Head of caudate nucleus (tissue), 42 donors: ENCODE results near the gene NBEAL2.

Experiments used
- DNase-seq, 42 donors: peaks; one replicate each; pipeline versions ENCODE4 v3.0.0 to v3.0.0-alpha.2; 2020 to 2021; ENCODE audit warnings: mixed read lengths in 7 of 42
- intact Hi-C: fragments of 100-400 bp; cut with DNase I; formaldehyde crosslinking; loops from one replicate; pipeline ENCODE4 v1.15.0; 2022

NBEAL2 gene

GRCh38 chr3:46992231-46992630, 12.8 kb downstream of the NBEAL2 start:
- DNase-seq, result peak in 1 of 42 donors; percentile 1
- intact Hi-C loops, result no loop called here

- intact Hi-C loops, result no loop called here
- no peak for DNase-seq
Observed at GRCh38 chr3:46993292-46993691, 13.8 kb downstream of the NBEAL2 start.

- no peak for DNase-seq
- intact Hi-C loops, result no loop called here
Observed at GRCh38 chr3:46993986-46994385, 14.5 kb downstream of the NBEAL2 start.

DNA sequence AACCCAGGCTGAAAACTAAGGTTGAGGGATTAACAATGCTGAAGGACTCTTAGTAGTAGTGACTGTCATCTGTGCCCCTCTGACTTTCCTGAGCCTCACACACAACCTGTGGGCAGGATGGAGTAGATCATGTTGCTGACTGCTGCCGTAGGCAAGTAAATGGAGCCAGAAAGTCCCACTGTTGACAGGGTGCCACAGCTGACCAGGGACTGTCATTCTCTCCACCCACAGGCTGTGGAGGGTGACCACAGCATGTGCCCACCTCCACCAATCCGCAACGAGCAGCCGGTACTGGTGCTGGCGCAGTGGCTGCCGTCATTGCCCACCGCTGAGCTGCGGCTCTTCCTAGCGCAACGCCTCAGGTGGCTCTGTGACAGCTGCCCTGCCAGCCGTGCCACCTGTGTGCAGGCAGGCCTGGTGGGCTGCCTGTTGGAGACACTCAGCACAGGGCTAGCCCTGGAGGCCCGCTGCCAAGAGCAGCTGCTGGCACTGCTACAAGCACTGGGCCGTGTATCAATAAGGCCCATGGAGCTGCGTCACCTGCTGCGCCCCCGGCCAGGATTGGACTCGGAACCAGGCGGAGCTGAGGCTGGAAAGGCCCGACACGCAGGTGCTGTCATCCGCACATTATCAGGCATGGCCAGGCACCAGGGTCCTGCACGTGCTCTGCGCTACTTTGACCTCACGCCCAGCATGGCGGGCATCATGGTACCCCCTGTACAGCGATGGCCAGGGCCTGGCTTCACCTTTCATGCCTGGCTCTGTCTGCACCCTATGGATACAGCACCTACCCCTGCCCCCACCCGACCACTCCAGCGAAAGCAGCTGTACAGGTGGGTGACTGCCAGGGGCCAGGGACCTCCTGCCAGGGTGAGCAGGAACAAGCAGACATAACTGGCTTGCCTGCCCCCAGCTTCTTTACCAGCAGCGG, 15.6 kb downstream of the NBEAL2 start:
- peak in 1 of 42 donors; percentile 2 for DNase-seq
- intact Hi-C loops, result no loop called here

GRCh38 chr3:46995901-46996562, 16.6 kb downstream of the NBEAL2 start:
- intact Hi-C loops, result no loop called here
- DNase-seq, result peak in 1 of 42 donors; percentile 2

DNA sequence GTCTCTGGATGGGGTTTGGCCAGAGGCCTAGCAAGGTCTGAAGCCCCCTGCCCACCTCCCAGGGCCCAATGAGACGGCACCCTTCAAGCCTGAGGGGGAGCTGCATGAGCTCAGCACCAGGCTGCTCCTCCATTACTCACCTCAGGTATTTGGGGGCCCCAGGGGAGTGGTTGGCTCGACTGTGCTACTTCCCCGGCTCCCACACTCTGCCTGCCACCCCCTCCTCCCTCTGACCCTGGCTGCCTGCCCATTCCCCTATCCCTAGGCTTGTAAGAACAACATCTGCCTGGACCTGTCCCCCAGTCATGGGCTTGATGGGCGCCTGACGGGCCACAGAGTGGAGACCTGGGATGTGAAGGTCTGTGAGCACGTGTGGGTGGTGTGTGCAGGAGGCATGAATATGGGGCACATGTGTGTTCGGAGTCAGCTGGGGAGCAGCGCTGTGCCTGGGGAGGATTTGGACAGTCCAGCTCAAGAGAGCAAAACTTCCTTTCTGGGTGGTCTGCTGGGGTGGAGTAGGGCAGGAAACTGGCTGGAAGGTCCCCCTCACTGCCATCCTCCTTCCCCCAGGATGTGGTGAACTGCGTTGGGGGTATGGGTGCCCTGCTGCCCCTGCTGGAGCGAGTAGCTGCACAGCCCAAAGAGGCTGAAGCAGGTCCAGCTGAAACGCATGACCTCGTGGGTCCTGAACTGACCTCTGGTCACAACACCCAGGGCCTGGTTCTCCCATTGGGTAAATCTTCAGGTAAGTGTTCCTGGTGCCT, 17.4 kb downstream of the NBEAL2 start:
- intact Hi-C loops, result no loop called here
- DNase-seq, result peak in 1 of 42 donors; percentile 1

DNA sequence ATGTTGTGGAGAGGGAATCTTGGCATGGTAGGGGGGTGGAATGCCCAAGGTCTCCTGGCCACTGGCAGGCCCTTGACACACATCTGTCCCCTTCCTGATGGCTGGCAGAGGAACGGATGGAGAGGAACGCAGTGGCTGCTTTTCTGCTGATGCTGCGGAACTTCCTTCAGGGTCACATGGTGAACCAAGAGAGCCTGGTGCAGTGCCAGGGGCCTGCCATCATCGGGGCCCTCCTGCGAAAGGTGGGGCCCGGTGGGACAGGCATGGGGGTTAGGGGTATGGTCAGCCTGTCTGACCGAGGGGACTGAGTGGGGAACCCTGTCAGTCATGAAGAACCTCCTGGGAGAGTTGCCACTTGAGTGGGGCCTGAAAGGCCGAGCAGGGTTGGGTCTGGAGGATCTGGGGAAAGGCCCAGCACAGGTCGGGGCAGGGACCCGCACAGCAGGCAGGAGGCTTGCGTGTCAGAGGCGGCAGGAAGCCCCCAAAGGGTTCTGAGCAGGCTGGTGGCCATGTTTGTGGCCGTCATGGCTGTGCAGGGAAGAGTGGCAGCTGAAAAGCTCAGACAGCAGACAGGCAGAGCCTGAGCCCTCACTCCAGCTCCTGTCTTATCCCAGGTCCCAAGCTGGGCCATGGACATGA, 18.1 kb downstream of the NBEAL2 start:
- peak in 1 of 42 donors; percentile 1 for DNase-seq
- intact Hi-C loops, result no loop called here

DNA sequence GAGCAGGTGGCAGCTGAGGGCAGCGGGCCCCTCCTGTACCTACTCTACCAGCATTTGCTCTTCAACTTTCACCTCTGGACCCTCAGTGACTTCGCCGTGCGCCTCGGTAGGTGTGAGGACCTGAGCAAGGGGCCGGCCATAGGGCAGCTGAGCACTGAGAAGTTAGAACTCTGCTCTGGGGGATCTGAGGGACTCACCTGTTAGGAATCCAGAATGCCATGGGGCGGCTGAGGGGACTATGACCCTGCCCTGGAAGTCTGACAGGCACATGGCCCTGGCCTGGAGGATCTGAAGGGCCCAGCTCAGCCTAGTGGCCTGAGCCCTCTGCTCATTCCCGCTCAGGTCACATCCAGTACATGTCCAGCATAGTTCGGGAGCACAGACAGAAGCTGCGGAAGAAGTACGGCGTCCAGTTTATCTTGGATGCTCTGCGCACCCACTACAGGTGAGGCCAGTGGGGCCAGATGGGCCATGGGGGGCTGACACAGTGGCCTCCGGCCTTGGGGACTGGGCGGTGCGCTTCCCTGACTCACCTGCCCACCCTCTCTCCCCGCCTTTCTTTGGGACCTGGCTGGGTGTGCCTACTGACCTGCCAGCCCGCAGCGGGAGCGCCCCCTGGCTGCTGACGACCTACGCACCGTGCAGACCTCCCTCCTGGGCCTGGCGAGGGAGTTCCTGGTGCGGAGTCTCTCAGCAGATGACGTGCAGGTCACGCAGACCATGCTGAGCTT, 18.8 kb downstream of the NBEAL2 start:
- peak in 39 of 42 donors; percentile 24 to 81 (median 58) for DNase-seq
- intact Hi-C loops, result no loop called here

- DNase-seq, result peak in 1 of 42 donors; percentile 0
- intact Hi-C loops, result no loop called here
Observed at GRCh38 chr3:46998852-46999515, 19.5 kb downstream of the NBEAL2 start.

GRCh38 chr3:46999516-47000197, 20.2 kb downstream of the NBEAL2 start:
- intact Hi-C loops, result loop anchor here (10.0 kb wide), 1 partner anchor 165 kb away; the partner anchor contains the start of gene SETD2
- DNase-seq, result peak in 2 of 42 donors; percentile 0 to 8

GRCh38 chr3:47000198-47000815, 20.8 kb downstream of the NBEAL2 start:
- intact Hi-C loops, result loop anchor here (10.0 kb wide), 1 partner anchor 164 kb away; the partner anchor contains the start of gene SETD2
- DNase-seq, result peak in 2 of 42 donors; percentile 2 to 7

DNA sequence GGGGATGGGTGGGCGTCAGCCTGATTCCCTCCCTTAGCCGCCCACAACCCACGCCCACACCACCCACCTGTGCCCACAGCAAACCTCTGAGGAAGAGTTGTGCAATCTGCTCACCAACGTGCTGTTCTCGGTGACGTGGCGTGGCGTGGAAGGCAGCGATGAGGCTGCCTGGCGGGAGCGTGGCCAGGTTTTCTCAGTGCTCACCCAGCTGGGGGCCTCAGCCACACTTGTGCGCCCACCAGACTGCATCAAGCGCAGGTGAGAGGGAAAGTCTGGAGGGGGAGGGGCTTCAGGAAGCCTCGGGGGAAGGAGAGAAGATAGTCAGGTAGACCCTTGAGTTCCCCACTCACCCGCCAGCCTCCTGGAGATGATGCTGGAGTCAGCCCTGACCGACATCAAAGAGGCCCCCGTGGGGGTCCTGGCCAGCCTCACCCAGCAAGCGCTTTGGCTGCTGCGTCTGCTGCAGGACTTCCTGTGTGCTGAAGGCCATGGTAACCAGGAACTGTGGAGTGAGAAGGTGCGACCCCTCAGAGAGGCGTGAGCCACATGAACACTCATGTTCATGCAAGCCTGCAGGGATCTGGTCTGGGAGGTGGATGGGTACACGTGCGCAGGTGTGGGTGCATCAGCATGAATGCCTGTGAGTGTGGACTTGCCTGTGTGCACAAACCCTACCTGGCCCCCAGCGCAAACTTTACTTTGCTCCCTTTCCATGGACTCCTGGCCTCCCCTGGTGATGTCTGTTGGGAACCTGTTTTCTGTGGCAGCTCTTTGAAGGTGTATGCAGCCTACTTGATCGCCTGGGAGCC, 21.7 kb downstream of the NBEAL2 start:
- DNase-seq, result peak in 2 of 42 donors; percentile 1 to 8
- intact Hi-C loops, result loop anchor here (10.0 kb wide), 1 partner anchor 164 kb away; the partner anchor contains the start of gene SETD2

DNA sequence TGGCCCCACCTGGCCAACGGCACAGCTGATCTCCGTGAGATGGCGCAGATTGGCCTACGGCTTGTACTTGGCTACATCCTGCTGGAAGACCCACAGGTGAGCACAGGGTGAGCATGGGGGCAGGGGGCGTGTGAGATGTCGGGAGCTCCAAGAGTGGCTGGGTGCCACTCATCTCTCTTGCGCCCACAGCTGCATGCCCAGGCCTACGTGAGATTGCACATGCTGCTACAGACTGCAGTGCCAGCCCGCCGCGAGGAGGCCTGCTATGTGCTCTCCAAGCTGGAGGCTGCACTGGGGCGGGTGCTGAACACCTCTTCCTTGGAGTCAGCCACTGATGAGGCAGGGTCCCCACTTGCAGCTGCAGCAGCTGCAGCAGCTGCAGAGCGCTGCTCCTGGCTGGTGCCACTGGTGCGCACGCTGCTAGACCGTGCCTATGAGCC, 22.3 kb downstream of the NBEAL2 start:
- intact Hi-C loops, result loop anchor here (10.0 kb wide), 1 partner anchor 163 kb away; the partner anchor contains the start of gene SETD2

DNA sequence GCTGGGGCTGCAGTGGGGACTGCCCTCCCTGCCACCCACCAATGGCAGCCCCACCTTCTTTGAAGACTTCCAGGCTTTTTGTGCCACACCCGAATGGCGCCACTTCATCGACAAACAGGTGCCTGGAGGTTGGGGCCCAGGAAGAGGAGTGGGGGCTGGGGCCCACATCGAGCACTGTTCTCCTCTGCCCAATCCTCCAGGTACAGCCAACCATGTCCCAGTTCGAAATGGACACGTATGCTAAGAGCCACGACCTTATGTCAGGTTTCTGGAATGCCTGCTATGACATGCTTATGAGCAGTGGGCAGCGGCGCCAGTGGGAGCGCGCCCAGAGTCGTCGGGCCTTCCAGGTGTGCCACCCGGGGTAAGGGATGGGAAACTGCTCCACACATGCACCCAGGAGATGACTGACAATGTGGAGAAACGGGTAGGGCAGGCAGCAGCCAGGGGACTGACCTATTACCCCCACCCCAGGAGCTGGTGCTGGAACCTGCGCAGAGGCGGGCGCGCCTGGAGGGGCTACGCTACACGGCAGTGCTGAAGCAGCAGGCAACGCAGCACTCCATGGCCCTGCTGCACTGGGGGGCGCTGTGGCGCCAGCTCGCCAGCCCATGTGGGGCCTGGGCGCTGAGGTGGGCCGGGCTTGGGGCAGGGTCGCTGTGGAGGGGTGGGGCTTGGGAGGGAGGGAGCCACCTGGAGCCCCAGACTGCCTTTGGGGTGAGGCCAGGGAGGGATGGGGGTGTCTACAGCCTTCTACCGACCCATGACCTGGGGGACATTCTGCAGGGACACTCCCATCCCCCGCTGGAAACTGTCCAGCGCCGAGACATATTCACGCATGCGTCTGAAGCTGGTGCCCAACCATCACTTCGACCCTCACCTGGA, 22.9 kb downstream of the NBEAL2 start:
- DNase-seq, result peak in 5 of 42 donors; percentile 1 to 15 (median 7)
- intact Hi-C loops, result loop anchor here (10.0 kb wide), 1 partner anchor 162 kb away; the partner anchor contains the start of gene SETD2

More for the DNA sequence above, 22.3 kb downstream of the NBEAL2 start:
- peak in 2 of 42 donors; percentile 4 to 15 for DNase-seq
